Measurements from ENCODE around the gene ARHGEF17. TPM values are rescaled to one million over a fixed set of nuclear protein-coding genes. Genes with fewer than 3 reads are reported as not detected.

The ARHGEF17 gene
- total and polyA plus RNA-seq, 2 of the 8 experiments (the other 6 are each of a cell fraction or from before 2014, with no cell fraction given) = 11.3 to 14.6 TPM

GRCh38 chr11:73288873-73289707 lies 19.0 kb upstream of the ARHGEF17 start:
- Histone ChIP-seq H3K9me3 (ENCODE audit: insufficient read depth in 2 of 2, low read depth in 1 of 2, low read length in 1 of 2) (no peaks in the 10 kb centered on the region), H3K79me2 (ENCODE audit: control insufficient read depth in 1 of 2, insufficient read depth in 2 of 2, low read length in 2 of 2) (no peaks in the 10 kb centered on the region), H3K27me3 (replicated peaks in 1 of 4; ENCODE audit: control insufficient read depth in 3 of 4, extremely low read depth in 1 of 4, insufficient read depth in 3 of 4, low read length in 3 of 4) (peaks cover 0 to 10% (median 3%) of the 10 kb centered on the region in 4 experiments; a peak in 5 of 7 replicates), H3K14ac (ENCODE audit: insufficient read length) (no peak overlapping the region), H3K23ac (ENCODE audit: insufficient read length) (no peak overlapping the region), H3K4me3 (ENCODE audit: extremely low read depth in 1 of 4, insufficient read depth in 2 of 4, low read depth in 3 of 4, low read length in 4 of 4) (no peak overlapping the region), H2BK5ac (ENCODE audit: low read depth, low read length) (no peak overlapping the region; the same call in 1 of the 2 replicates), H2AFZ (ENCODE audit: low read length) (no peak overlapping the region), H2AK5ac (ENCODE audit: low read depth, low read length) (no peak overlapping the region), H3K27ac (ENCODE audit: low read depth, low read length) (no peak overlapping the region), H4K20me1 (replicated peaks in 1 of 2; ENCODE audit: control insufficient read depth in 1 of 2, insufficient read depth in 2 of 2, low read length in 2 of 2) (no peaks in the 10 kb centered on the region), H3K4me1 (replicated peaks in 1 of 4; ENCODE audit: control insufficient read depth in 3 of 4, insufficient read depth in 4 of 4, low read length in 3 of 4) (peaks cover 0 to 8% (median 1%) of the 10 kb centered on the region in 4 experiments; a peak in 5 of 7 replicates), H4K91ac (replicated peaks; ENCODE audit: insufficient read length, low read length) (peak overlapping the region; percentile 61), H4K5ac (ENCODE audit: insufficient read length, low read depth, low read length) (peak overlapping the region; percentile 37), H2BK120ac (replicated peaks; ENCODE audit: low read depth, low read length) (no peak overlapping the region), H3K79me1 (ENCODE audit: low read depth, low read length) (no peaks in the 10 kb centered on the region), H2BK12ac (ENCODE audit: low read depth, low read length) (peak overlapping the region; percentile 77; the same call in 1 of the 2 replicates), H3K18ac (ENCODE audit: extremely low read depth, low read length) (no peak overlapping the region), H3K23me2 (ENCODE audit: low read depth, low read length) (no peaks in the 10 kb centered on the region), H2BK20ac (ENCODE audit: low read length) (0 out of 2 replicates have a peak overlapping the region, but pooled peaks have one; percentile 37), H3K36me3 (ENCODE audit: control insufficient read depth in 2 of 4, insufficient read depth in 4 of 4, low read length in 3 of 4) (no peaks in the 10 kb centered on the region), H3K9ac (replicated peaks in 1 of 4; ENCODE audit: extremely low read depth in 1 of 4, low read depth in 3 of 4, low read length in 3 of 4) (no peak overlapping the region), H3K4ac (replicated peaks; ENCODE audit: insufficient read length, low read depth, low read length) (no peak overlapping the region), H3K4me2 (ENCODE audit: insufficient read depth in 1 of 2, low read depth in 2 of 2, low read length in 2 of 2) (peak overlapping the region in 1 of 2 experiments; percentile 51; a peak in 2 of 4 replicates), H4K8ac (ENCODE audit: extremely low read depth, insufficient read depth, low read length) (peak overlapping the region; percentile 29; the same call in 1 of the 2 replicates), H2BK15ac (ENCODE audit: low read length) (peak overlapping the region; percentile 24; the same call in 1 of the 2 replicates), H3K56ac (replicated peaks; ENCODE audit: insufficient read length, low read depth, low read length) (no peak overlapping the region)
- FAIRE-seq (peak; percentile 88), DNase-seq (ENCODE audit: low read depth in 1 of 2, low spot score in 2 of 2) (peak in 1 of 2 experiments; percentile 93)
- WGBS, 2 experiments (ENCODE audit: extremely low coverage in 1 of 2, insufficient coverage in 1 of 2, insufficient read length in 1 of 2, insufficient replicate concordance in 2 of 2, low coverage in 1 of 2, low lambda C conversion rate in 2 of 2, missing lambda C conversion rate in 1 of 2) = 51% methylated on average over 15 of the region's 17 CpGs; no CpG with 5 or more reads in 1 of the 2 experiments
- CTCF ChIA-PET (ENCODE audit: partially characterized antibody) = interaction anchor here (0.5 to 19.0 kb wide), 45 partner anchors 8 to 1704 kb away, joined by 3 to 233 read pairs (median 5); partner anchors contain the start of genes ARHGEF17 and P2RY6
- POLR2A ChIA-PET (ENCODE audit: partially characterized antibody) = no interaction called here
- TF ChIP-seq RAD21 (IDR thresholded peaks at IDR 0.05 in 1 of 2, conservative IDR thresholded peaks at IDR 0.05 in 1 of 2; ENCODE audit: low read depth in 2 of 2, low read length in 2 of 2) = peak; percentile 98 to 99
- TF ChIP-seq MAFK (IDR thresholded peaks at IDR 0.05; ENCODE audit: low read depth, low read length) = peak; percentile 27; the same call in 1 of the 2 replicates
- no peak for TF ChIP-seq SP2 (IDR thresholded peaks at IDR 0.05; ENCODE audit: low read length)
- no peak for TF ChIP-seq ATF2 (IDR thresholded peaks at IDR 0.05; ENCODE audit: low read length)
- TF ChIP-seq CTCF (IDR thresholded peaks at IDR 0.05; ENCODE audit: control extremely low read depth in 1 of 3, insufficient read depth in 1 of 3, low read depth in 1 of 3, low read length in 3 of 3) = peak; percentile 97 to 98 (median 97)
- TF ChIP-seq CREB1 (IDR thresholded peaks at IDR 0.05) = peak; percentile 67; the same call in 1 of the 2 replicates

Measured in H1 (cell line).